ENCODE results near the gene LAMC1.
A peak's percentile ranks its signal among the peaks of the same experiment; 100 is the strongest.

LAMC1 gene

DNA sequence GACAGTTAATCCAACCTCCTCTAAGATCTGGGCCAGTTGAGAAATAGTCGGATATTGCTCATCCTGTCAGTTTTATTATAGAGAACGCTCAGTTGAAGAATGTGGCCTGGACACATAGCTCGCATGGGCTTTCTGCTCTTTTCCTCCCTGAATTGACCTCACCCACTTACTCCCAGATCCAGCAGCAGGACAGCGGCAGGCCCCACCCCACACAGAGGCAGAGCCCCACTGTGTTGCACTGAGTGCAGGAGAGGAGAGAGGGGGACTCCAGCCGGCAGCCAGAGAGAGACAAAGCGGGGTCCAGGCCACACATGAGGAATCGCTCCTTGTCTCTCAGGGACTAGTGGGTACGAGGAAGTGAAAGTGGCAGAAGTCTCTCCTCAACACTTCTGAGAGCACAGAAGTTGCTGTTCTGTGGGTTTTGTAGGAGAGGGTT is 78.6 kb downstream of the LAMC1 start:
- TF ChIP-seq, protein P1, sequence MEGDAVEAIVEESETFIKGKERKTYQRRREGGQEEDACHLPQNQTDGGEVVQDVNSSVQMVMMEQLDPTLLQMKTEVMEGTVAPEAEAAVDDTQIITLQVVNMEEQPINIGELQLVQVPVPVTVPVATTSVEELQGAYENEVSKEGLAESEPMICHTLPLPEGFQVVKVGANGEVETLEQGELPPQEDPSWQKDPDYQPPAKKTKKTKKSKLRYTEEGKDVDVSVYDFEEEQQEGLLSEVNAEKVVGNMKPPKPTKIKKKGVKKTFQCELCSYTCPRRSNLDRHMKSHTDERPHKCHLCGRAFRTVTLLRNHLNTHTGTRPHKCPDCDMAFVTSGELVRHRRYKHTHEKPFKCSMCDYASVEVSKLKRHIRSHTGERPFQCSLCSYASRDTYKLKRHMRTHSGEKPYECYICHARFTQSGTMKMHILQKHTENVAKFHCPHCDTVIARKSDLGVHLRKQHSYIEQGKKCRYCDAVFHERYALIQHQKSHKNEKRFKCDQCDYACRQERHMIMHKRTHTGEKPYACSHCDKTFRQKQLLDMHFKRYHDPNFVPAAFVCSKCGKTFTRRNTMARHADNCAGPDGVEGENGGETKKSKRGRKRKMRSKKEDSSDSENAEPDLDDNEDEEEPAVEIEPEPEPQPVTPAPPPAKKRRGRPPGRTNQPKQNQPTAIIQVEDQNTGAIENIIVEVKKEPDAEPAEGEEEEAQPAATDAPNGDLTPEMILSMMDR (IDR thresholded peaks at IDR 0.05): no peak
- peaks cover 10 to 16% (median 16%) of the 10 kb centered on the region in 3 donors for H3K36me3 ChIP-seq
- H3K27ac ChIP-seq: no peak overlapping the region
- no peak for DNase-seq
- no peaks in the 10 kb centered on the region for H3K27me3 ChIP-seq
- no peak overlapping the region for H3K4me3 ChIP-seq
- peaks cover 0 to 89% (median 36%) of the 10 kb centered on the region in 4 donors for H3K4me1 ChIP-seq
- intact Hi-C loops (cut with DNase I; ENCODE audit: low total_unique reads): loop anchor here (10.0 kb wide), 1 partner anchor 137 kb away; no protein-coding TSS in a partner anchor
- H3K9me3 ChIP-seq: no peaks in the 10 kb centered on the region

DNA sequence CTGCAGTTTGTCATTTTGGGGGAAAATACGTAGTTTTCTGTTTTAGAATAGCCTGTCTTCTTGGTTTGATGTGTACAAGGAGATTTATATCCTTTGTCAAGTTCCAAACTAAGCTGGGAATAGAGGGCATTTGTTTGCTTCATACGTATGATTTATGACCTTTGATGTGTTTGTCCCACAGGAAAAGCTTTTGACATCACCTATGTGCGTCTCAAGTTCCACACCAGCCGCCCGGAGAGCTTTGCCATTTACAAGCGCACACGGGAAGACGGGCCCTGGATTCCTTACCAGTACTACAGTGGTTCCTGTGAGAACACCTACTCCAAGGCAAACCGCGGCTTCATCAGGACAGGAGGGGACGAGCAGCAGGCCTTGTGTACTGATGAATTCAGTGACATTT is 79.9 kb downstream of the LAMC1 start:
- Histone ChIP-seq H3K36me3 (peaks cover 10 to 19% (median 16%) of the 10 kb centered on the region in 3 donors), H3K27ac (no peak overlapping the region), H3K9me3 (no peaks in the 10 kb centered on the region), H3K4me3 (no peak overlapping the region), H3K27me3 (no peaks in the 10 kb centered on the region), H3K4me1 (peaks cover 0 to 87% (median 25%) of the 10 kb centered on the region in 4 donors)
- intact Hi-C loops (cut with DNase I; ENCODE audit: low total_unique reads): loop anchor here (10.0 kb wide), 1 partner anchor 138 kb away; no protein-coding TSS in a partner anchor
- TF ChIP-seq, protein P1 (IDR thresholded peaks at IDR 0.05): no peak
- DNase-seq: no peak

DNA sequence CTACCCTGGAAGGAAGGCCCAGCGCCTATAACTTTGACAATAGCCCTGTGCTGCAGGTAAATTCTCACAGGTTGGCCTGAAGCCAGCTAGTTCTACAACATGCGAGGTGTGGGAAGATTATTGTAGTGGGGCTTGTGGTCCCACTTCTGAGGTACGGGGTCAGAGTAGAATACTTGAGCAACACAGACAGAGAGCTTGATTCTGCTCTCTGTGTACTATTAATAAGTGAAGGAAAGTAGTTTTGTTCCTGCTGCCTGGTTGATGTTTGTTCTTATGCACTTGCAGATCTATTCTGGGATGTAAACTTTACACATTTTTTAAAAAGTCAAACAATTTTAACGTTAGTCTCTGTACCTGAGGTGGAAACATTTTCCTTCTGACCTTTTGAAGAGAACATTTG is 80.4 kb downstream of the LAMC1 start:
- DNase-seq: no peak
- Histone ChIP-seq H3K9me3 (no peaks in the 10 kb centered on the region), H3K36me3 (peaks cover 10 to 20% (median 16%) of the 10 kb centered on the region in 3 donors), H3K27ac (no peak overlapping the region), H3K4me1 (peaks cover 0 to 87% (median 24%) of the 10 kb centered on the region in 4 donors), H3K4me3 (no peak overlapping the region), H3K27me3 (no peaks in the 10 kb centered on the region)
- intact Hi-C loops (cut with DNase I; ENCODE audit: low total_unique reads): loop anchor here (10.0 kb wide), 1 partner anchor 139 kb away; no protein-coding TSS in a partner anchor
- TF ChIP-seq, protein P1 (IDR thresholded peaks at IDR 0.05): no peak

DNA sequence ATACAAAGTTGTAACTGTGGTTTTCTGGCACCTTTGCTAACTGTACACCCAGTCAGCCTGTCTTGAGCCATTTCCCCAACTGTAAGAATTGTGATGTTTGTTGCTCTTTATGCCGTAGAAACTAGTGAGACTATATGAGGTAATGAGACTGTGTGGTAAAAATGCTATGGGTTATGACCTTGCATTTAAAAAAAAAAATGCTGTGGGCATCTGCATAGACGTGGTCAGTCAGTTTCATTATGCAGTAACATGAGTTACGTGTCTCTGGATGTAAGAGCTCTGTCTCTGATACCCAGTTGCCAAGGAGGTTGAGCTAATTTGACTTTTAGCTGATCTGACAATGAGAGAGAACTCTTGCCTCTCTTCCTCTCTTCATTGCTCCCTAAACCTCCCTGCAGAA is 82.2 kb downstream of the LAMC1 start:
- DNase-seq: no peak
- peak overlapping the region in 1 of 2 donors; percentile 25 for H3K27ac ChIP-seq
- intact Hi-C loops (cut with DNase I; ENCODE audit: low total_unique reads): loop anchor here (10.0 kb wide), 1 partner anchor 141 kb away; no protein-coding TSS in a partner anchor
- H3K36me3 ChIP-seq: peaks cover 11 to 32% (median 16%) of the 10 kb centered on the region in 3 donors
- TF ChIP-seq, protein P1 (IDR thresholded peaks at IDR 0.05): no peak
- H3K4me1 ChIP-seq: peaks cover 0 to 79% (median 24%) of the 10 kb centered on the region in 4 donors
- H3K4me3 ChIP-seq: no peak overlapping the region
- no peaks in the 10 kb centered on the region for H3K9me3 ChIP-seq
- H3K27me3 ChIP-seq: no peaks in the 10 kb centered on the region

DNA sequence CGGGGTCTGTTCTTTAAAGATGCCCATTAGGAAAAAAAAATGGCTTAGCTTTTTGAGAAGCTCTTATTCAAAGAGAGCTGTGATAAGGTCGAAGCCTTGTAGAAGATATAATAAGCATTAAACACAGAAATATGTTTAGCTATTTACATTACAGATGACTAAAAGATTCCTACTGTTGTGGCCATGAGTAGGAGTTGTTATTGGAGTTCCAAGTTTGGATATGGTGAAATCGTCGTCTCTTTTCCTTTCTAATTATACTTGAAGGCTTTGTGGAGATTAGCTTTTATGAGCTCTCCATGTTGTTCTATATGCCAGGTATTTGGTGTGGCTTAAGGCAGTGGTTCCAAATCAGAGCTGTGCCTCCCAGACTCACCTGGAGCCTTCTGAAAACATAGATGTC is 82.9 kb downstream of the LAMC1 start:
- H3K27me3 ChIP-seq: no peaks in the 10 kb centered on the region
- TF ChIP-seq, protein P1 (IDR thresholded peaks at IDR 0.05): no peak
- no peaks in the 10 kb centered on the region for H3K9me3 ChIP-seq
- peaks cover 15 to 37% (median 16%) of the 10 kb centered on the region in 3 donors for H3K36me3 ChIP-seq
- intact Hi-C loops (cut with DNase I; ENCODE audit: low total_unique reads): loop anchor here (10.0 kb wide), 1 partner anchor 141 kb away; no protein-coding TSS in a partner anchor
- no peak for DNase-seq
- H3K4me3 ChIP-seq: no peak overlapping the region
- peaks cover 0 to 75% (median 23%) of the 10 kb centered on the region in 4 donors for H3K4me1 ChIP-seq
- peak overlapping the region in 1 of 2 donors; percentile 25 for H3K27ac ChIP-seq

Data from tibial artery (tissue), 4 donors.